OCI-LY1 (cell line): Measurements from ENCODE around the gene ITIH5.

Experiments used
- CTCF ChIP-seq: fragments of 200-600 bp; sonication (generic), shearing (Covaris generic); IDR thresholded peaks from 2 replicates; pipeline ENCODE4 v1.5.1; 2017; ENCODE audit warnings: mild to moderate bottlenecking, antibody characterized with exemption, low read length, moderate library complexity, mixed read lengths
- EZH2 ChIP-seq: fragments of 200-600 bp; sonication (generic), shearing (Covaris generic); IDR thresholded peaks from 2 replicates; pipeline ENCODE4 v1.8.0; 2017; ENCODE audit warnings: borderline replicate concordance, mixed run types, mild to moderate bottlenecking, antibody characterized with exemption, low read length, moderate library complexity, mixed read lengths

GRCh38 chr10:7520507-7521485, 146.0 kb downstream of the ITIH5 start:
- TF ChIP-seq CTCF (no peak), EZH2 (no peak)
